IPS-NIHi11 (cell line): ENCODE data around the gene AGXT2.

Source experiments
- DNase-seq: peaks from one replicate; pipeline ENCODE4 v3.0.0; 2012; ENCODE audit warnings: mixed read lengths, low spot score

AGXT2 gene, protein sequence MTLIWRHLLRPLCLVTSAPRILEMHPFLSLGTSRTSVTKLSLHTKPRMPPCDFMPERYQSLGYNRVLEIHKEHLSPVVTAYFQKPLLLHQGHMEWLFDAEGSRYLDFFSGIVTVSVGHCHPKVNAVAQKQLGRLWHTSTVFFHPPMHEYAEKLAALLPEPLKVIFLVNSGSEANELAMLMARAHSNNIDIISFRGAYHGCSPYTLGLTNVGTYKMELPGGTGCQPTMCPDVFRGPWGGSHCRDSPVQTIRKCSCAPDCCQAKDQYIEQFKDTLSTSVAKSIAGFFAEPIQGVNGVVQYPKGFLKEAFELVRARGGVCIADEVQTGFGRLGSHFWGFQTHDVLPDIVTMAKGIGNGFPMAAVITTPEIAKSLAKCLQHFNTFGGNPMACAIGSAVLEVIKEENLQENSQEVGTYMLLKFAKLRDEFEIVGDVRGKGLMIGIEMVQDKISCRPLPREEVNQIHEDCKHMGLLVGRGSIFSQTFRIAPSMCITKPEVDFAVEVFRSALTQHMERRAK

GRCh38 chr5:35047785-35048404 is at the start of gene AGXT2:
AGXT2 (minus strand) TSS chr5:35047949; CDS start chr5:35047892, 57 bp downstream.
- no peak for DNase-seq

DNA sequence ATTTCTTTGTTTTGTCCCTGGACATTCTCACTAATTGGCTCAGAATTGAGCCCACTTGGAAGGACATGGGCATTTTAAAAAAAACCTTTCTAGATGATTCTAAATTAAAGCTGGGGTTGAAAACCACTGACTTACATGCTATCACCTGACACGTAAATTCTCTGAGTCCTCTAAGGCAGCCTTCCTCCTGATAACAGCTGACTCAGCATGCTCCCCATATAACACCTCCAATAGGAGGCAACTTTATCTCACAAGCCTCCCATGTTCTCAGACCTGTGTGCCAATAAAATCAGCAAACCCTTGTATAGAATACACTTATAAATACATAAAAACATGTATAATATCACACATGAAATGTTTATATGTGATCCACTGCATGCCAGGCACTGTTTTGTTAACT is 49.2 kb upstream of the AGXT2 start:
- DNase-seq = no peak

DNA sequence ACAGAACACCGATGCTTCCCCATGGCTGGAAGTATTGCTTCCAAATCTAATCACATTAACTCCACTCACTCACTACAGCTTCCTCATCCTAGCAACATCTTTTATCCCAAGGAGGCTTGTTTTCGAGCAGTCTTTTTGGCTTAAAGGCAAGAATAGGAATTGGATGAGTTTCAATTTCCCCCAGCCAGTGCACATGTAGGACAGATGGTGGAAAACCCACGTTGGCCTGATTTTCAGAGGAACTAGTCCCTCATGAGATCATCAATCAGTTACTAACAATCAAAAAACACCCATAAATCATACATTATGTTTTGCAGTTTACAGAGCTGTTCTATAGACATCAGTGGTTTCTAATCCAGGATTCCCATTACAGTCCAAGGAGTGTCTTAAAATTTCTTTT is 48.5 kb upstream of the AGXT2 start:
- no peak for DNase-seq

DNA sequence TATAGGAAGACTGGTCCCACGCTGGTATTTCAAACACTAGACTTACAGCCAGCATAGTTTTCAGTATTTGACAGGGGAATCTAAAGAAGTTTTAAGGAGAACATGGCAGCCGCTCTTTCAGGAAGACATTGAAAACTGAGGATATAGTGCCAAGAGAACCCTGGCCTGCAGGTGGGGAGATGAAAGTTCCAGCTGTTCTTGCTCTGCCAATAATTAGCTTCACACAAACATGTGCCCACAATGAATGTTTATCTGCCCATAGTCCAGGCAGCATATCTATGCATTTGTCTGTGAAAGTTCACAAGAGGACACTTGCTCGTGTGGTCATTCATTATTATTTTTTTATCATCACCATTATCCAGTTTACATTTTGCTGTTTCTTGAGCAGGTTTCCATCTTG is 47.6 kb upstream of the AGXT2 start:
- DNase-seq = no peak

DNA sequence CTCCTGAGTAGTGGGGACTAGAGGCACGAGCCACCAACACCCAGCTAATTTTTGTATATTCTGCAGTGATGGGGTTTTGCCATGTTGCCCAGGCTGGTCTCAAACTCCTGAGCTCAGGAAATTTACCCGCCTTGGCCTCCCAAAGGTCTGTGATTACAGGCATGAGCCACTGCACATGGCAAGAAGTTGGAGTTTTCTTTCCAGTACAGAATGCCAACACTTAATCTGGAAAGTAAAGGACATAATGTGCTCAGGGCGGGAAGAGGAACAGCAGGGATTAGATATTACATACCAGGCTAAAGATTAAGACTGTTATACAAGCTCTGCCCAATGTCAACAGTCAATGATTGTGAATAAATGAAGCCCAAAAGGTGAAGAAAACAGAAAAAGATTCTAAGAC is 47.2 kb upstream of the AGXT2 start:
- no peak for DNase-seq

GRCh38 chr5:35092703-35093102 is 45.0 kb upstream of the AGXT2 start:
- no peak for DNase-seq

GRCh38 chr5:35091704-35092103 is 44.0 kb upstream of the AGXT2 start:
- no peak for DNase-seq

DNA sequence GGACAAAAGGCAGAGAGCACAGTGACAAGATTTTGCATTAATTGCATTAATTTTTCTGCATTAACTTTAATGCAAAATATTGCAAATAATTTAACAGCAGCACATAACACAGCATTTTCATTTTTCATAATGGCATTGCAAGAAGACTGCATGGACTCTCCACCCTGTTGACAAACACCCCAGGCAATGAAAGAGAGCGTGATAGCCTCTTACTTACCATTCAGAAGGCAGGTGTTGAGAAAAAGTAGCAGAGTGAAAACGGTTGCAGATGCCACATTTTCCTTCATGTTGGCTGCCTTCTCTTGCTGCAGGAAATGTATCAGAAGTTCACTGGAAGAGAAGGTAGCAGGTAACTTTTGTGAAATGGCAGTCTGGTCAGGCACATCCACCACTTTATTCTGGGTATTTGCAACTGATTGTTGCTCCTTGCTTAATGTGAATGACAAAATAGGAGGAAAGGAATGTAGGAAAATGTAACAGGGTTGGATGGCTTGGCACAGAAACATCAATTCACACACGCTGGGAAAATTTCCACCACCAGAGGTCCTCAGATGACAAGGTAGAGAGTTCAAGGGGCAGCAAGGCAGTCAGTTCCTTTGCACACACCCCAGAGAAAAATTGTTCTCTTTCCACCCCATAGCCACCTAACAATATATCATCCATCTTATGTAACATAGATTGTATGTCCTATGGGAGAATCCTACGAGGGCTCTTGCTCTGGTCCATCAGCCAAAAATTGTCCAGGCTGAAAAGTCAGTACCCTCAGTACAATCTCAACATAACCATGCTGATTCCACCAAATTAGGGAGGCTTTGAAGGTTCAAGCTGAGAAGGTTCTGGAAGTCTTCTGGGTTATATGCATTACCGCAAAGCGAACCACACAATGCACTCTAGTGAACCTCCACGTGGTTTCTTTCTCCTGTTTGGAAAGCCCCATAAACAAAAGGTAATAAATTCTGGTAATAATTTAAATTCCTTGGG is 41.9 kb upstream of the AGXT2 start:
- DNase-seq = peak; percentile 72

DNA sequence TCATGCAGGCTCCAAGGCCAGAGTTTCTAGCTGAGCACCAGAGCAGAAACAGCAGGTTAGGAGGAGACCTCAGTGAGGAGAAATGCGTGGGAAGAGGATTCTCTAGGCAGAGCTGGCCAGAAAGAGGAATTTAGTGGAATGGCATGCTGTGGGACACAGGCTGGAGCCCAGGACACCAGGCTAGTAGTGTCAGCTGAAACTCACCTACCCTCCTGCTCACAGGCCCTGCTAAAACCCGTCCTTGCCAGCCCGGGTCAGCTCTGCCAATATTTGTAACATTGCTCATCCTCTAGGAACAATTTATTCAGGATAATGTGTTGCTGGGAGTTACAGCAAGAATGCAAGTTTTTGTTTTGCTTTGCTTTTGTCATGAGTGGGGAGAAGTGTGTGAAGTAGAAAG is 40.2 kb upstream of the AGXT2 start:
- DNase-seq = no peak

- no peak for DNase-seq
Measured at GRCh38 chr5:35083150-35083549, 35.4 kb upstream of the AGXT2 start.

DNA sequence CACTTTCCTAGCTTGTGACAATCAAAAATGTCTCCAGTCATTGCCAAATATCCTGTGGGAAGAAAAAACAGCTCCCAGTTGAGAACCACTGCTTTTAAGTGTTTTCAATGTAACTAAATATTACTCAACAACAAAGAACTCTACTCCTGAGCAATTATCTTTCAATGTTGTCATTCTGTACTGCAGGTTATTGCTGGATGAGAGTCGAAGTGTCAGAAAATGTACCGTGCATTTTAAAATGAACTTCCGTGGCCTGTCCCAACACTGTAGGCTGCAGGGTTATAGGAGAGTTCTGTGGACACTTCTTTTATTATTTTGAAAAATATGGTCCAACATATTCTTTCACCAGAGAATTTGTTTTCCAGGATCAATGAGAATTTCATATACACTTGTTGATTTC is 34.8 kb upstream of the AGXT2 start:
- no peak for DNase-seq

DNA sequence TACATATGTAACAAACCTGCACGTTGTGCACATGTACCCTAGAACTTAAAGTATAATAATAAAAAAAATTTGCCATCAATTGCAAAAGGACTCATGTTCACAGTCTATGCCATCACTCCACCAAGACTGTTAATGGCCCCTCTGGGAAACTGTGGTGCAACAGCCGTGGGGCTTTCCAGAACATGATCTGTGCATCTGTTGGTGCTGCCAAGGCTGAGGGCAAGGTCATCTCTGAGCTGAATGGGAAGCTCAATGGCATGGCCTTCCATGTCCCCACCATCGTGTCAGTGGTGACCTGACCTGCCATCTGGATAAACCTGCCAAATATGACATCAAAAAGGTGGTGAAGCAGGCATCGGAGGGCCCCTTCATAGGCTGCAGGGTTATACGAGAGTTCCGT is 33.4 kb upstream of the AGXT2 start:
- DNase-seq = no peak

GRCh38 chr5:35073160-35073559 is 25.4 kb upstream of the AGXT2 start:
- no peak for DNase-seq

- DNase-seq = no peak
Measured at GRCh38 chr5:35069188-35069587, 21.4 kb upstream of the AGXT2 start.

DNA sequence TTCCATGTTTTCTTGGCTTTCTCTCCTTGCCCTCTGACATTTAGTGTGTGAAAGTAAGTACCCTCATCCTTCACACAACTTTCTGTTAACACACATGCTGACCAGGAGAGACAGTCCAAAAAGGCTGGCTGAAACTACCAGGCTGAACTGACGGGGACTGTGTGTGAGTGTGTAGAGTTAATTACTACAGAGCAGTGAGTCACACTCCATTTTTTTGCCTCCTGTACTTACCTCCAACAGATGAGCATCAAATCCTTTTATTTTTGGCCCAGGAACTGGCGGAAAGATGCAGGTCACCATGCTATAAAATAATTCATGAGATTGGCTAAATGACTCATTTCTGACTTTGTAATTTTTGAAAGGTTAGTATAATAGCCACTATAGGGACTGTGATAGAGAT is 20.2 kb upstream of the AGXT2 start:
- no peak for DNase-seq

- no peak for DNase-seq
Measured at GRCh38 chr5:35066260-35066795, 18.6 kb upstream of the AGXT2 start.

DNA sequence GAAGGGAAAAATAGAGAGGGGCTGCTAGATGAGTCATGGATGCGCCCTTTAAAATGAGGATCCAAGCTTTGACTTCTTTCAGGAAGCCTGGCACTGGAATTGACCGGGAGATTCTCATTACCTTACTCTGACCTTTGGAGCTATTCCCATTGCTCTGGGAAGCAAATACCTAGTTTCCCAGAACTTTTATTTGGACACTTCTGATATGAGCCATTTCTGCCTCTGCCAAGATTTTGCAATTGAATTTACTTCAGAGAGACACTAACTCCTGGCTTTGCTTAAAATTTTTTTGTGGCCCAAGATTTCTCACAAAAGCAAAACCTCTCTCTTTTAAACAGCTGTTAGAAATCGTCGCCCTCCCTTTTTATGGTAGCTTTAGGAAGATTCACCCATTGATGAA is 15.7 kb upstream of the AGXT2 start:
- no peak for DNase-seq

DNA sequence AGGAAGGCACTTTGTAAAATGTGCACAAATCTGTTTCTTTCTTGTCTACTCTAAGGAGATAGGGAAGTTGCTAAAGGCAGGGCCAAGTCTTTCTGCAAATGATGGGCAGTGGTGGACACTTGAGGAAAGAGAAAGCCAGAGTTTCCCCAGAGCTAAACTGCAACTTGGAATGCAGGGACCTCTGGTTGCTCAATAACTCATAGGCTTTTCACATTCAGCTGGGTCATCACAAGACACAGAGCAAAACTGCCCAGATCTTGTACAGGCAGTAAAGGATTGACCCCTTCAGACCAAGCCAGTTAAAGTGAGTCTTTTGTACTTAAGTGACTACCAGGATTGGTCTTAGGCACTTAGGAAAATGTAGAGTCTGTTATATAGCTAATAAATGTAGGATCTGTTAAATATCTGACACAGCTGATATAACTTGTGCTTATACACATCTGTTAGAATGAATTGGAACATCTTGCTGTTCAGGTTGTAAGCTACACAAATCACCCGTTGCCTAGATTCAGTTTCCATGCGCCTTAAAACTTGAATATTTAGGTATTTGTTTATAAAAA is 13.5 kb upstream of the AGXT2 start:
- no peak for DNase-seq

- no peak for DNase-seq
Measured at GRCh38 chr5:35060236-35060635, 12.5 kb upstream of the AGXT2 start.

DNA sequence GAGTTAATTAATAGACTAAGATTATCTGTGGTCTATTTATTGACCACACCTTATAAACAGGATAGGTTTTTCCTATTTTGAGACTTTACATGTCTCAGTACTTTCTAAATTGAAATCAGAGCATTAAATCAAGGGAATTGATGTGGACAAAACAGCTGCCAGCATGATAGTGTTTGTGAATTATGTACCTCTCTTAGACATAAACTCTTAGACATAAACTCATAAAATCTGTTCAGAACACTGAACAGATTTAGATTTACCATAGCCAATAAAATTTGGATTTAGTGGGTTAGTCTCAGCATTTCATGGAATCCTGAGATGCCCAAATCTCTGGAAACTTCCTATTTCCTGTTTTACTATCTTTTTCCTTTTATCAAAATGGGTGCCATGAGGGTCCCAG is 11.5 kb upstream of the AGXT2 start:
- DNase-seq = no peak

GRCh38 chr5:35058374-35058788 is 10.6 kb upstream of the AGXT2 start:
- no peak for DNase-seq

GRCh38 chr5:35056686-35057085 is 8.9 kb upstream of the AGXT2 start:
- no peak for DNase-seq
